GM23248 (cell line): ENCODE data around the gene LRG1.

ENCODE experiments used
- EZH2 ChIP-seq: fragments of 200-600 bp; sonication (generic); IDR thresholded peaks from 2 replicates; pipeline ENCODE4 v1.6.1; 2018; ENCODE audit warnings: antibody characterized with exemption, mild to moderate bottlenecking; ENCODE audit not compliant: insufficient read depth, poor library complexity, severe bottlenecking
- EZH2phosphoT487 ChIP-seq: fragments of 200-600 bp; sonication (generic); IDR thresholded peaks from 2 replicates; pipeline ENCODE4 v1.6.1; 2018; ENCODE audit warnings: antibody characterized with exemption, moderate library complexity, mild to moderate bottlenecking, low read depth; ENCODE audit not compliant: insufficient read depth

DNA sequence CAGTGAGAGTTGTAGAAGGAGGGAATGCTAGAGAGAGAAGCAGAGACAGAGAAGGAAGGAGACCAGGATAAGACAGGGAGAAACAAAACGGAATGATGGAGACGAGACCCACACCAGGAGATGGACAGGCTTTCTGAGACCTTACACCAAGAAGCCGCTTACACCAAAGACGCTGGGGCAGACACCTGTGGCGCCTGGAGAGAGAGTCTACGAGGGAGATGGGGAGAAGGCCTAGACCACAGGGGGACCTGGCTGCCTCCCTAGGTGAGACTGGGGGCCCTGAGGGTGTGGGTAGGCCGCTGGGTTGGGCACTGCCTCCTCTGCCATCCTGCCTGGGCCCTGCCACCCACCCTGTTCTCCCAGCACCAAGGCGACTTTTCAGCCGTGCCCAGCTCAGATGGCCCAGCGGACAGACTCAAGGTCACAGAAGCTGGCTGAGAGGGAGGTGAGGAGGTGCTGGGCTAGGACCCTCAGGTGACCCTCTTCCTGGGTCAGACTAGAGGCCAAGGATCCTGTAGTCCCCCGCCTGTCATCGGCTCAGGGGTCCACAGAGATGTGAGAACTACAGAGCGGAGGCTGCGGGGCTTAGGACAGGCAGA, 9.8 kb downstream of the LRG1 start:
- TF ChIP-seq EZH2 (no peak), EZH2phosphoT487 (no peak)
